SU-DHL-6 (cell line): ENCODE results near the gene XIRP1.

ENCODE experiments used
- CTCF ChIP-seq: fragments of 200-600 bp; sonication (generic); IDR thresholded peaks from one replicate; pipeline ENCODE4 v1.5.1; 2017; ENCODE audit warnings: antibody characterized with exemption, mild to moderate bottlenecking, low read length, moderate library complexity; ENCODE audit not compliant: insufficient read depth, poor library complexity, severe bottlenecking
- EZH2phosphoT487 ChIP-seq: fragments of 200-600 bp; sonication (generic), shearing (Covaris generic); conservative IDR thresholded peaks from 2 replicates; pipeline ENCODE4 v1.6.1; 2018; ENCODE audit warnings: mild to moderate bottlenecking, antibody characterized with exemption, low read length, moderate library complexity, mixed read lengths

- TF ChIP-seq EZH2phosphoT487: no peak
- no peak for TF ChIP-seq CTCF
These were observed 996 bp upstream of the XIRP1 start for GRCh38 chr3:39193391-39193790.
